GM12872 (cell line): ENCODE measurements around the gene ACOX1.

Experiments used
- TF ChIP-seq, protein P1 (sequence below): IDR thresholded peaks from 3 replicates; pipeline ENCODE4 v1.5.1; 2011; ENCODE audit warnings: low read depth, mild to moderate bottlenecking, low read length, moderate library complexity; ENCODE audit not compliant: insufficient read depth

Gene ACOX1

DNA sequence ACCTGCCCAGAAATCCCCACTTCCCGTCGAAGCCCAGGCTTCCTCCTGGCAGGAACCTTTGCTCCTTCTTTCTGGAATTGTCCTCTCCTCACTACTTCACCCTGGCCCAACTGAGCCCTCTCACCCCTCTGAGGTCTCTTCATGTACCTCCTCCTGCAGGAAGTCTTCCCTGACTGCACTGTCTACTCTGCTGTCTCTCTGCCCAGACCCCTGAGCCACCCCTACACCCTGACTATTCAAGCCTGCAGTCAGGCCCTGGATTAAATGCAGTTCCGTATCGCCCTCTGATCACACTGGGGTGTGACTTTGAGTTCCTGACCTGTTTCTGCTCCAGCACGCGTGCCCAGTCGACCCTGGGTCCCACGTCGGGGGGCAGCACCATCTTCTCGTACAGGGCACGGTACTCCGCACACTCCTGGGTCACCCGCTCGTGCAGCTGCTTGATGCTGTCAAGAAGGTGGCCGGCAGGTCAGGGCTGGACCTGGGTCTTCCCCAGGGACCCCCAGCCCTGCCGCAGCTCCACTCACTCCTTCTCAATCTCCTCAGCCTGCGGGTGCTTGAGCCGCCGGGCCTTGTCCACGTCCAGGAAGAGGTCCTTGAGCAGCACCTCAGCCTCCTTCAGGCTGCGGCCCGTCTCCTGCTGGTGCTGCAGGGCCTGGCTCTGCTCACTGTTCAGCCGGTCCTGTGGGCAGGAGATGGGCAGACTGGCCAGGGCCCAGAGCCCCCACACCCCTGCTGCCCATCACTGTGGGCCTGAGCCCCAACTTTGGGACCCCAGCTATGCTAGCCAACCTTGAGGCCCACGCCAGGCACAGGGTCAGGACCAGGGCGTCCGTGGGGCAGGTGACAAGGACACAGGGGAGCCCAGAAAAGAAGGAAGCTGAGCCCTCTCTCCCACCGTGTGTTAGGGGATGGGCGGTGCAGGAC, 44.3 kb upstream of the ACOX1 start:
- TF ChIP-seq, protein P1, sequence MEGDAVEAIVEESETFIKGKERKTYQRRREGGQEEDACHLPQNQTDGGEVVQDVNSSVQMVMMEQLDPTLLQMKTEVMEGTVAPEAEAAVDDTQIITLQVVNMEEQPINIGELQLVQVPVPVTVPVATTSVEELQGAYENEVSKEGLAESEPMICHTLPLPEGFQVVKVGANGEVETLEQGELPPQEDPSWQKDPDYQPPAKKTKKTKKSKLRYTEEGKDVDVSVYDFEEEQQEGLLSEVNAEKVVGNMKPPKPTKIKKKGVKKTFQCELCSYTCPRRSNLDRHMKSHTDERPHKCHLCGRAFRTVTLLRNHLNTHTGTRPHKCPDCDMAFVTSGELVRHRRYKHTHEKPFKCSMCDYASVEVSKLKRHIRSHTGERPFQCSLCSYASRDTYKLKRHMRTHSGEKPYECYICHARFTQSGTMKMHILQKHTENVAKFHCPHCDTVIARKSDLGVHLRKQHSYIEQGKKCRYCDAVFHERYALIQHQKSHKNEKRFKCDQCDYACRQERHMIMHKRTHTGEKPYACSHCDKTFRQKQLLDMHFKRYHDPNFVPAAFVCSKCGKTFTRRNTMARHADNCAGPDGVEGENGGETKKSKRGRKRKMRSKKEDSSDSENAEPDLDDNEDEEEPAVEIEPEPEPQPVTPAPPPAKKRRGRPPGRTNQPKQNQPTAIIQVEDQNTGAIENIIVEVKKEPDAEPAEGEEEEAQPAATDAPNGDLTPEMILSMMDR, result no peak

DNA sequence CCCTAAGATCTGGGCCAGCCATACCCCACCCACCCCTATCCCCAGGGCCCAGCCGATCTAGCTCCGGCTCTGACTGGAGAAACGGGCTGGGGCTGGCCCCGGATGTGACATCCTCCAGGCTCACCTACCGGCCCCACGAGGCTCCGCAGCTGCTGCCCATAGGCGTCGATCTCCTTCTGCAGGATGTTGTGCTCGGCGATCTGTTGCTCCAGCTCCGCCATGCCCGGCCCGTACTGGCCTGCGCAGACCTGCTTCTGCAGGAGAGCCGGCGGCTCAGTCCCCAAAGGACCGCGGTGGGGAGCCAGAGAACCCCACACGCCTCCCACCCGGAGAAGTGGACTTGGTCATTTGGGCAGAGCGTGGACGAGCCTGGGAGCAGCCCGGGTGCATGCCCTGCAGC, 43.3 kb upstream of the ACOX1 start:
- TF ChIP-seq, protein P1, result no peak

DNA sequence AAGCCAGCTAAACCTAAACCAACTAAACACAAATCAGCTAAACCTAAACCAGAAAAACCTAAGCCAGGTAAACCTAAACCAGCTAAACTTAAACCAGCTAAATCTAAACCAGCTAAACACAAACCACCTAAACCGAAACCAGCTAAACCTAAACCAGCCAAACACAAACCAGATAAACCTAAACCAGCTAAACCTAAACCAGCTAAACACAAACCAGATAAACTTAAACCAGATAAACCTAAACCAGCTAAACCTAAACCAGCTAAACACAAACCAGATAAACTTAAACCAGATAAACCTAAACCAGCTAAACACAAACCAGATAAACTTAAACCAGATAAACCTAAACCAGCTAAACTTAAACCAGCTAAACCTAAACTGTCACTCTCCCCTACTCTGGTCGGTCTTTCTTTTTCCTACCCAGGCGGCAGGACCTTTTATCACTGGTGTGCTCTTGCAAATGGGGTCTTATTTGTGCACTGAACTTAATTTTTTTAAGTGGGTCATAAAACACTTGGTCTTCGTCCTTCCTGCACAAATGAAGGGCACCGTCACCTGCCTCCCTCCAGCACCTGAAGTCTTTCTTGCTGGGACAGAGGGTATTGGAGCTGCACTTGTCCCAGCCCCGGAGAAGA, 41.0 kb upstream of the ACOX1 start:
- TF ChIP-seq, protein P1, result no peak

DNA sequence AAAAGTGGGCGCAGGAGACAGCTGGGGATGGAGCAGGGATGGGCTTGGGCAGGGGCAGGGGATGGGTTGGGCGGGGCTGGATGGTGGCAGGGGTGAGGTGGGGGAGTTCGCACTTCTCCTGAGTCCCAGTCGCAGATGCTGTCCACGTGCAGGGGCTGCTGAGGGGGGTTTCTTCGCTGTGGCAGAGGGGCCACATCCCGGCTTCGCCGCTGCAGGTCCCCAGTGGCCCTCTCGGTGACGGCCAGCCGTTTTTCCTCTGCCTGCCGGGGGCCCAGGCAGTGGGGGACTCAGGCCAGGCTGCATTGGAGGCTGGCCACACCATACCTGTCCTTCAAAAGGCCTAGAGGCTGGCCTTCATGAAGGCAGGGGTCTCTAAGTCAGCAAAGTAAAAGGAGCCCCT, 39.8 kb upstream of the ACOX1 start:
- TF ChIP-seq, protein P1, result no peak

DNA sequence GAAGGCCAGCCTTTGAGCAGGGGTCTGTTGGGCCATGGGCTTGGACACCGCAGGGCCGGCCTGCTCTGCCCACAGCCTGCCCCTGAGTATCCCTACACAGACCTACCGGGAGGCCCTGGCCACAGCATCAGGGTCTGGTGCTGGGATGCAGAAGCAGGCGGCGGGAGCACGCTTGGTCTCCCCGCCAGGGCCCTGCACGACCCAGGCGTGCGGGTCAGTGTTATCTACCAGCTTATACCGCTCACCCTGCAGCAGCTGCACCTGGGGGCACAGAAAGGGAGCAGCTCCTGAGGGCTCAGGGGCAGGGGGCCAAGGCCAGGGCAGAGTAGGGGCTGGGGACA, 39.3 kb upstream of the ACOX1 start:
- TF ChIP-seq, protein P1, result no peak

DNA sequence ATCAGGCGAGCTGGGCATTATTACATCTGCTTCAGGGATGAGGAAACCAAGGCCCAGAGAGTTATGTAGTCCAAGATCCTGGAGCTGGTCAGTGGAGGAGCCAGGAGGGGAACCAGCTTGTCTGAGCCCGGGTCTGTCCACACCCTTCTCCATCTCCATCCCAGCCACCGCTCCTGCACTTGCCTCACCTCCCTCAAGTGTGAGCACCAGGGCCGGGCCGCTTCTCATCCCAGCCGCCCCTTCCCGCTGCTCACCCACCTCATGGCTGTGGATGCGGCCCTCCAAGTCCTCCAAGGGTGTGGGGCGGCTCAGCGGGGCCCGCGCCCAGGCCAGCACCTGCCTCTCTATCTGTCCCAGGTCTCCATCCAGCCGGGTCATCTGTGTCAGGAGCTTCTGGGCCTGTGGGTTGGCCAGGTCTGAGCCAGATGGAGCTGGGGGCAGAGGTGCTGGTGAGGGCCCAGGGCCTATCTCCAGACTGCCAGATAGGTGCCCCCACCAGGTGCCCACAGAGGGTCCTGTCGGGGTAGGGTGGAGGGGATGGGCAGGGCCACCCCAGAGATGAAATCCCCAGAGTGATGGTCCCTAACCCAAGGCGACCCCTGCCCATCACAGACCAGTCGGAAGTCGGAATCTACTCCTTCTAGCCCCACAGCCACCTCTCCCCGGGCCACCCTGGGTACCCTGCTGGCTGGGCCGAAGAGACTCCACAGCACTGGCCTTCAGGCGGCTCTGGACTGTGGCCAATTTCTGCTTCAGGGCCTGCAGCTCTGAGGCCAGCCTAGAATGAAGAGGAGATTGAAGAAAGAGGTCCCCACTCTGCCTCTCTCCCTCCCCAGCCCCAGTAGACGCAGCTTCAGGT, 38.7 kb upstream of the ACOX1 start:
- TF ChIP-seq, protein P1, result no peak

DNA sequence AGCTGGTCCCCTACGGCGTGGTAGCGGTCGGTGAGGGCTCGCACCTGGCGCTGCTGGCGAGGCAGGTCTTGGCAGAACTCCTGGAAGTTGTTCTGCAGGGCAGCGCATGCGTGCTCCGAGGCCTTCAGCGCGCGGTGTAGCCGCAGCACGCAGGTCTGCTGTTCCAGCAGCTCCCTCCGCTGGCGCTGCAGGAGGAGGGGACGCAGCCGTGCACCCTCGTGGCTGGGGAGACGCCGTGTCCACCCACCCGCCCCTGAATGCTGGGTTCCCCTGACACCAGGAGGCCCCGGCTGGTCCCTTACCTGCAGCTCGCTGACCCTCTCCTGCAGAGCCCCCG, 35.9 kb upstream of the ACOX1 start:
- TF ChIP-seq, protein P1, result no peak
